GM19372 (cell line): ENCODE results near the gene GLCE.
"Not testable (repeated sequence)": the region's sequence is repeated elsewhere in the genome, so short reads cannot be mapped to it uniquely, and the experiment has no call there.

ENCODE experiments used
- ATAC-seq: cut with Tn5 transposase; IDR thresholded peaks from one replicate; pipeline ENCODE4 v1.9.1; 2021; ENCODE audit warnings: mild to moderate bottlenecking, low read depth, moderate library complexity; ENCODE audit not compliant: unreplicated experiment

Gene GLCE

GRCh38 chr15:69293741-69294615, 133.5 kb downstream of the GLCE start:
- ATAC-seq: no peak

GRCh38 chr15:69296606-69297005, 136.2 kb downstream of the GLCE start:
- no peak for ATAC-seq

GRCh38 chr15:69297642-69298353, 137.4 kb downstream of the GLCE start:
- ATAC-seq: no peak

- ATAC-seq: no peak
Measured at GRCh38 chr15:69298354-69298696, 137.9 kb downstream of the GLCE start.

GRCh38 chr15:69298697-69299441, 138.4 kb downstream of the GLCE start, which contains the start of gene PAQR5:
PAQR5 (plus strand) TSS chr15:69298912; CDS start chr15:69360081, 61,169 bp downstream.
- ATAC-seq: no peak

GRCh38 chr15:69299451-69299886, 139.0 kb downstream of the GLCE start:
- no peak for ATAC-seq

- no peak for ATAC-seq
Measured at GRCh38 chr15:69299943-69300588, 139.6 kb downstream of the GLCE start.

- ATAC-seq: not testable (repeated sequence)
Measured at GRCh38 chr15:69301101-69301500, 140.7 kb downstream of the GLCE start.

GRCh38 chr15:69302087-69302486, 141.7 kb downstream of the GLCE start:
- ATAC-seq: not testable (repeated sequence)

- ATAC-seq: no peak
Measured at GRCh38 chr15:69302929-69303328, 142.5 kb downstream of the GLCE start.

- ATAC-seq: no peak
Measured at GRCh38 chr15:69303337-69304181, 143.1 kb downstream of the GLCE start.

GRCh38 chr15:69304182-69304545, 143.7 kb downstream of the GLCE start:
- ATAC-seq: no peak

GRCh38 chr15:69305204-69305931, 144.9 kb downstream of the GLCE start:
- ATAC-seq: no peak

- no peak for ATAC-seq
Measured at GRCh38 chr15:69305933-69306568, 145.6 kb downstream of the GLCE start.

- ATAC-seq: no peak
Measured at GRCh38 chr15:69307939-69308338, 147.5 kb downstream of the GLCE start.

GRCh38 chr15:69308949-69309348, 148.5 kb downstream of the GLCE start:
- no peak for ATAC-seq

GRCh38 chr15:69311319-69311721, 150.9 kb downstream of the GLCE start:
- no peak for ATAC-seq

- ATAC-seq: no peak
Measured at GRCh38 chr15:69313432-69314000, 153.1 kb downstream of the GLCE start.
